ENCODE results near the gene MAGEB17.

Gene MAGEB17

GRCh38 chrX:16191605-16192004 lies 24.3 kb downstream of the MAGEB17 start:
- POLR2A ChIA-PET = no interaction called here
- CTCF ChIA-PET = no interaction called here
- no peak overlapping the region for H3K4me3 ChIP-seq (ENCODE audit: low read depth, low read length)
- no peak for DNase-seq (ENCODE audit: low read depth, low spot score)
- TF ChIP-seq CTCF (IDR thresholded peaks at IDR 0.05; ENCODE audit: insufficient read depth, low read length, missing control alignments) = no peak

- TF ChIP-seq CTCF (IDR thresholded peaks at IDR 0.05; ENCODE audit: insufficient read depth, low read length, missing control alignments) = no peak
- no peak for DNase-seq (ENCODE audit: low read depth, low spot score)
- POLR2A ChIA-PET = no interaction called here
- no peak overlapping the region for H3K4me3 ChIP-seq (ENCODE audit: low read depth, low read length)
- CTCF ChIA-PET = no interaction called here
These were observed 29.5 kb downstream of the MAGEB17 start for GRCh38 chrX:16196829-16197228.

GRCh38 chrX:16199343-16199742 lies 32.1 kb downstream of the MAGEB17 start:
- H3K4me3 ChIP-seq (ENCODE audit: low read depth, low read length) = no peak overlapping the region
- CTCF ChIA-PET = no interaction called here
- DNase-seq (ENCODE audit: low read depth, low spot score) = no peak
- POLR2A ChIA-PET = no interaction called here
- TF ChIP-seq CTCF (IDR thresholded peaks at IDR 0.05; ENCODE audit: insufficient read depth, low read length, missing control alignments) = no peak

- CTCF ChIA-PET = no interaction called here
- DNase-seq (ENCODE audit: low read depth, low spot score) = no peak
These were observed 35.7 kb downstream of the MAGEB17 start for GRCh38 chrX:16202943-16203342.

GRCh38 chrX:16204538-16204937 lies 37.3 kb downstream of the MAGEB17 start:
- ChIA-PET CTCF (no interaction called here), POLR2A (no interaction called here)
- TF ChIP-seq CTCF (IDR thresholded peaks at IDR 0.05; ENCODE audit: insufficient read depth, low read length, missing control alignments) = no peak
- DNase-seq (ENCODE audit: low read depth, low spot score) = no peak
- no peak overlapping the region for H3K4me3 ChIP-seq (ENCODE audit: low read depth, low read length)

More at GRCh38 chrX:16202943-16203342, 35.7 kb downstream of the MAGEB17 start:
- POLR2A ChIA-PET = no interaction called here
- no peak for TF ChIP-seq CTCF (IDR thresholded peaks at IDR 0.05; ENCODE audit: insufficient read depth, low read length, missing control alignments)
- no peak overlapping the region for H3K4me3 ChIP-seq (ENCODE audit: low read depth, low read length)

- ChIA-PET CTCF (no interaction called here), POLR2A (no interaction called here)
- TF ChIP-seq CTCF (IDR thresholded peaks at IDR 0.05; ENCODE audit: insufficient read depth, low read length, missing control alignments) = no peak
These were observed 38.6 kb downstream of the MAGEB17 start for GRCh38 chrX:16205840-16206239.

More at GRCh38 chrX:16205840-16206239, 38.6 kb downstream of the MAGEB17 start:
- H3K4me3 ChIP-seq (ENCODE audit: low read depth, low read length) = no peak overlapping the region
- no peak for DNase-seq (ENCODE audit: low read depth, low spot score)

Data from AG04449 (cell line).